HG03378 (cell line): ENCODE results near the gene CCR5AS.

Source experiments
- ATAC-seq: cut with Tn5 transposase; IDR thresholded peaks from one replicate; pipeline ENCODE4 v1.9.1; 2021; ENCODE audit warnings: mild to moderate bottlenecking, moderate library complexity; ENCODE audit not compliant: unreplicated experiment

The CCR5AS gene

GRCh38 chr3:46318207-46318927 is 88.5 kb downstream of the CCR5AS start:
- ATAC-seq, result no peak

GRCh38 chr3:46316206-46316605 is 90.7 kb downstream of the CCR5AS start:
- no peak for ATAC-seq

- ATAC-seq, result no peak
These were observed 92.3 kb downstream of the CCR5AS start for GRCh38 chr3:46314517-46314916.
